ENCODE results near the gene CYP8B1. TPM values are rescaled to one million over a fixed set of nuclear protein-coding genes. Genes with fewer than 3 reads are reported as not detected.

Gene CYP8B1
- total and polyA plus RNA-seq, 2 of the 13 experiments (the other 11 are each of a cell fraction or from before 2014, with no cell fraction given): 0.58 to 2.0 TPM

- TF ChIP-seq, protein P1, sequence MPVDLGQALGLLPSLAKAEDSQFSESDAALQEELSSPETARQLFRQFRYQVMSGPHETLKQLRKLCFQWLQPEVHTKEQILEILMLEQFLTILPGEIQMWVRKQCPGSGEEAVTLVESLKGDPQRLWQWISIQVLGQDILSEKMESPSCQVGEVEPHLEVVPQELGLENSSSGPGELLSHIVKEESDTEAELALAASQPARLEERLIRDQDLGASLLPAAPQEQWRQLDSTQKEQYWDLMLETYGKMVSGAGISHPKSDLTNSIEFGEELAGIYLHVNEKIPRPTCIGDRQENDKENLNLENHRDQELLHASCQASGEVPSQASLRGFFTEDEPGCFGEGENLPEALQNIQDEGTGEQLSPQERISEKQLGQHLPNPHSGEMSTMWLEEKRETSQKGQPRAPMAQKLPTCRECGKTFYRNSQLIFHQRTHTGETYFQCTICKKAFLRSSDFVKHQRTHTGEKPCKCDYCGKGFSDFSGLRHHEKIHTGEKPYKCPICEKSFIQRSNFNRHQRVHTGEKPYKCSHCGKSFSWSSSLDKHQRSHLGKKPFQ (CRISPR knock-in tag; IDR thresholded peaks at IDR 0.05; ENCODE audit: insufficient replicate concordance): peak; percentile 44
- no peak for TF ChIP-seq BORCS8-MEF2B (CRISPR knock-in tag; IDR thresholded peaks at IDR 0.05)
- no peak for TF ChIP-seq ADNP (CRISPR knock-in tag; IDR thresholded peaks at IDR 0.05)
- no peak for TF ChIP-seq ZNF230 (CRISPR knock-in tag; IDR thresholded peaks at IDR 0.05)
- no peak for TF ChIP-seq GTF2F1 (IDR thresholded peaks at IDR 0.05; ENCODE audit: low read length)
- no peak for TF ChIP-seq WIZ (CRISPR knock-in tag; IDR thresholded peaks at IDR 0.05)
- no peak for TF ChIP-seq PBX3 (CRISPR knock-in tag; IDR thresholded peaks at IDR 0.05; ENCODE audit: borderline replicate concordance)
- no peak for TF ChIP-seq HMGXB4 (CRISPR knock-in tag; IDR thresholded peaks at IDR 0.05; ENCODE audit: borderline replicate concordance in 1 of 2, low read depth in 1 of 2)
- no peak for TF ChIP-seq THYN1 (CRISPR knock-in tag; IDR thresholded peaks at IDR 0.05; ENCODE audit: borderline replicate concordance, low read depth)
- TF ChIP-seq ZNF34 (CRISPR knock-in tag; IDR thresholded peaks at IDR 0.05; ENCODE audit: borderline replicate concordance): no peak
- no peak for TF ChIP-seq DBP (CRISPR knock-in tag; IDR thresholded peaks at IDR 0.05; ENCODE audit: not compliant biosample characterization)
- no peak for TF ChIP-seq ZNF496 (CRISPR knock-in tag; IDR thresholded peaks at IDR 0.05; ENCODE audit: insufficient replicate concordance)
- no peak for TF ChIP-seq ZNF629 (CRISPR knock-in tag; conservative IDR thresholded peaks at IDR 0.05)
- 0 out of 2 replicates have a peak, but pooled peaks have one; percentile 62 for TF ChIP-seq SP140L (CRISPR knock-in tag; IDR thresholded peaks at IDR 0.05; ENCODE audit: borderline replicate concordance)
- TF ChIP-seq ZNF432 (CRISPR knock-in tag; IDR thresholded peaks at IDR 0.05; ENCODE audit: borderline replicate concordance): no peak
- no peak for TF ChIP-seq AFF4 (CRISPR knock-in tag; IDR thresholded peaks at IDR 0.05)
- no peak; the same call in 1 of the 2 replicates for TF ChIP-seq MED13 (CRISPR knock-in tag; IDR thresholded peaks at IDR 0.05)
- TF ChIP-seq HOXD1 (CRISPR knock-in tag; IDR thresholded peaks at IDR 0.05): no peak
- no peak for TF ChIP-seq U2AF1 (optimal IDR thresholded peaks at IDR 0.05; ENCODE audit: low read depth, low read length)
Observed at GRCh38 chr3:42829628-42830436, 45.8 kb downstream of the CYP8B1 start (continued).

All from HepG2 (cell line).